Measurements from ENCODE around the gene SH3RF1.

DNA sequence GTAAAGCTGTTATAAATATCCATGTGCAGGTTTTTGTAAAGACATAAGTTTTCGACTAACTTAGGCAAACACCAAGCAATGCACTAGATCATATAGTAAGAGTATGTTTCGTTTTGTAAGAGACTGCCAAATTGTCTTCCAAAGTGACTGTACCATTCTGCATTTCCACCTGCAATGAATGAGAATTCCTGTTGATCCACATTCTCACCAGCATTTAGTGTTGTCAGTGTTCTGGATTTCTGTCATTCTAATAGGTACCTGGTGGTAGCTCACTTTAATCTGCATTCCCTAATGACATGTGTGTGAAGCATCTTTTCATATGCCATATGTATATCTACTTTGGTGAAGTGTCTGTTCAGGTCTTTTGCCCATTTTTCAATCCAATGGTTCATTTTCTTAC, 57.8 kb downstream of the SH3RF1 start:
- TF ChIP-seq EZH2 (IDR thresholded peaks at IDR 0.05; ENCODE audit: low read depth, unreplicated experiment) (no peak), POLR2AphosphoS5 (IDR thresholded peaks at IDR 0.05; ENCODE audit: low read depth) (no peak), CREB1 (CRISPR knock-in tag; IDR thresholded peaks at IDR 0.05; ENCODE audit: low read depth) (no peak), EZH2phosphoT487 (IDR thresholded peaks at IDR 0.05; ENCODE audit: unreplicated experiment) (no peak), NANOG (IDR thresholded peaks at IDR 0.05; ENCODE audit: borderline replicate concordance) (no peak), ZNF114 (CRISPR knock-in tag; IDR thresholded peaks at IDR 0.05) (no peak), STAT1 (IDR thresholded peaks at IDR 0.05; ENCODE audit: unreplicated experiment) (no peak)
- TF ChIP-seq, protein P1, sequence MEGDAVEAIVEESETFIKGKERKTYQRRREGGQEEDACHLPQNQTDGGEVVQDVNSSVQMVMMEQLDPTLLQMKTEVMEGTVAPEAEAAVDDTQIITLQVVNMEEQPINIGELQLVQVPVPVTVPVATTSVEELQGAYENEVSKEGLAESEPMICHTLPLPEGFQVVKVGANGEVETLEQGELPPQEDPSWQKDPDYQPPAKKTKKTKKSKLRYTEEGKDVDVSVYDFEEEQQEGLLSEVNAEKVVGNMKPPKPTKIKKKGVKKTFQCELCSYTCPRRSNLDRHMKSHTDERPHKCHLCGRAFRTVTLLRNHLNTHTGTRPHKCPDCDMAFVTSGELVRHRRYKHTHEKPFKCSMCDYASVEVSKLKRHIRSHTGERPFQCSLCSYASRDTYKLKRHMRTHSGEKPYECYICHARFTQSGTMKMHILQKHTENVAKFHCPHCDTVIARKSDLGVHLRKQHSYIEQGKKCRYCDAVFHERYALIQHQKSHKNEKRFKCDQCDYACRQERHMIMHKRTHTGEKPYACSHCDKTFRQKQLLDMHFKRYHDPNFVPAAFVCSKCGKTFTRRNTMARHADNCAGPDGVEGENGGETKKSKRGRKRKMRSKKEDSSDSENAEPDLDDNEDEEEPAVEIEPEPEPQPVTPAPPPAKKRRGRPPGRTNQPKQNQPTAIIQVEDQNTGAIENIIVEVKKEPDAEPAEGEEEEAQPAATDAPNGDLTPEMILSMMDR (conservative IDR thresholded peaks at IDR 0.05; ENCODE audit: low read depth in 2 of 2): no peak
- TF ChIP-seq, protein P2, sequence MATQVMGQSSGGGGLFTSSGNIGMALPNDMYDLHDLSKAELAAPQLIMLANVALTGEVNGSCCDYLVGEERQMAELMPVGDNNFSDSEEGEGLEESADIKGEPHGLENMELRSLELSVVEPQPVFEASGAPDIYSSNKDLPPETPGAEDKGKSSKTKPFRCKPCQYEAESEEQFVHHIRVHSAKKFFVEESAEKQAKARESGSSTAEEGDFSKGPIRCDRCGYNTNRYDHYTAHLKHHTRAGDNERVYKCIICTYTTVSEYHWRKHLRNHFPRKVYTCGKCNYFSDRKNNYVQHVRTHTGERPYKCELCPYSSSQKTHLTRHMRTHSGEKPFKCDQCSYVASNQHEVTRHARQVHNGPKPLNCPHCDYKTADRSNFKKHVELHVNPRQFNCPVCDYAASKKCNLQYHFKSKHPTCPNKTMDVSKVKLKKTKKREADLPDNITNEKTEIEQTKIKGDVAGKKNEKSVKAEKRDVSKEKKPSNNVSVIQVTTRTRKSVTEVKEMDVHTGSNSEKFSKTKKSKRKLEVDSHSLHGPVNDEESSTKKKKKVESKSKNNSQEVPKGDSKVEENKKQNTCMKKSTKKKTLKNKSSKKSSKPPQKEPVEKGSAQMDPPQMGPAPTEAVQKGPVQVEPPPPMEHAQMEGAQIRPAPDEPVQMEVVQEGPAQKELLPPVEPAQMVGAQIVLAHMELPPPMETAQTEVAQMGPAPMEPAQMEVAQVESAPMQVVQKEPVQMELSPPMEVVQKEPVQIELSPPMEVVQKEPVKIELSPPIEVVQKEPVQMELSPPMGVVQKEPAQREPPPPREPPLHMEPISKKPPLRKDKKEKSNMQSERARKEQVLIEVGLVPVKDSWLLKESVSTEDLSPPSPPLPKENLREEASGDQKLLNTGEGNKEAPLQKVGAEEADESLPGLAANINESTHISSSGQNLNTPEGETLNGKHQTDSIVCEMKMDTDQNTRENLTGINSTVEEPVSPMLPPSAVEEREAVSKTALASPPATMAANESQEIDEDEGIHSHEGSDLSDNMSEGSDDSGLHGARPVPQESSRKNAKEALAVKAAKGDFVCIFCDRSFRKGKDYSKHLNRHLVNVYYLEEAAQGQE (IDR thresholded peaks at IDR 0.05; ENCODE audit: unreplicated experiment): no peak

Data from GM23338 (cell line).